ENCODE measurements around the gene CDK11A.
A peak's percentile ranks its signal among the peaks of the same experiment; 100 is the strongest.
"Not testable (repeated sequence)": the region's sequence is repeated elsewhere in the genome, so short reads cannot be mapped to it uniquely, and the experiment has no call there.

CDK11A gene

DNA sequence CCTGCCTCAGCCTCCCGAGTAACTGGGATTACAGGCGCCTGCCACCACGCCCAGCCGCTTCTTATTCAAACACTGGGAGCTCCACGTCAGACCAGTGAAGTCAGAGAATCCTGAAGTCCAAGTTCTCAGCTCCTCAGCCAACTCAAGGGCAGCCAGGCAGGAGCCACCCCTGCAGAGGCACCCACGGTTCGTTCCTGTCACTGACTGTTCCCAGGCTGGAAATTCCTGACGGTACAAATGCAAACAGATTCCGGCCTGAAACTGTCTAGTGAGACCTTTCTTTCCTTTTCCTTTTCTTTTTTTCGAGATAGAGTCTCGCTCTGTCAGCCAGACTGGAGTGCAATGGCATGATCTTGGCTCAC is 43.3 kb downstream of the CDK11A start:
- no peak for DNase-seq

DNA sequence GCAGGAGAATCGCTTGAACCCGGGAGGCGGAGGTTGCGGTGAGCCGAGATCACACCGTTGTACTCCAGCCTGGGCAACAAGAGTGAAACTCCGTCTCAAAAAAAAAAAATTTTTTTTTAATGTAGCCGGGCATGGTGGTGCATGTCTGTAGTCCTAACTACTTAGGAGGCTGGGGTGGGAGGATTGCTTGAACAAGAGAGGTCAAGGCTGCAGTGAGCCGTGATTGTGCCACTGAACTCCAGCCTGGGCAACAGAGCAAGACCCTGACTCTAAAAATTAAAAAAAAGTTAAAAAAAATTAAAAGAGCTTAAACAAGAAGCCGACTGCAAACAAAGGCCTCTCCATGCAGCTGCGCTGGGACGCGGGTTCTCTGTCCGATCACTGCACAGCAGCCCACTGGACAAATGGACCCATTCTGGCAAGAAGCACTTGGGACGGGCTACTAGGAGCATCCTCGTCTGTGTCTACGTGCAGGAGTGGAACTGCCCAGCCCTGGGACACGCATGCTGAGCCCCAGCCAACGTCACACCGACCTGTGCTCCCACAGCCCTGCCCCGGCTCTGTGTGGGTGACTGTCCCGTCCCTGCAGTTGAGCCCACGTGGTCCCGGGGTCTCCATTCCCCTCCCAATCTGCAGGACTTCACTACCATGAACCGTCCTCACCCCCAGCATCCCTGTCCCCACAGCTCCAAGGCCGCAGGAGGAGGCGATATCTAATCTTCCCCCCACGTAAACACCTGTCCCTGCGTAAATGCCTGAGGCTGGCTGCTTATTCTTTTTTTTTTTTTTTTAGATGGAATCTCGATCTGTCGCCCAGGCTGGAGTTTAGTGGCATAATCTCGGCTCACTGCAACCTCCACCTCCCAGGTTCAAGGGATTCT is 43.9 kb downstream of the CDK11A start:
- DNase-seq, result no peak

GRCh38 chr1:1678581-1679380 is 45.4 kb downstream of the CDK11A start:
- DNase-seq, result no peak

- DNase-seq, result no peak
Observed at GRCh38 chr1:1677718-1678580, 46.2 kb downstream of the CDK11A start.

DNA sequence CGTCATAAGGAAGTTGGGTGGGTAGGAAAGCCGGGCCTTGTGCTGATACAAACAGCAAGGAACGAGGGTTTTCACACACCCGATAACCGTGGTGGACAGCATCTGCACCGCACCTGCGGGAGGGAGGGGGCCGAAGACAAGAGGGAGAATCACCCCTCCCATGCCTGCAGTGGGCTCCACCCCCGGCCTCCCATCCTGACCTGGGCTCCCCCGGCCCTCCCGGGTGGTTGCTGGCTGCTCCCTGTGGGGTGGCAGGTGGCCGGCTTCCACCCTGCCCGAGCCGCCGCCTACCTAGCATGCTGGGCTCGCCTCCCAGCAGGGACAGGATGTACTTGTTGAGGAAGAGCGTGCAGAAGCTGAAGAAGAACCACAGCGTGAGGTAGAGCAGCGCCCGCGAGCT is 48.1 kb downstream of the CDK11A start:
- not testable (repeated sequence) for DNase-seq

- DNase-seq, result not testable (repeated sequence)
Observed at GRCh38 chr1:1675218-1675617, 48.9 kb downstream of the CDK11A start.

GRCh38 chr1:1674806-1675205 is 49.4 kb downstream of the CDK11A start:
- not testable (repeated sequence) for DNase-seq

GRCh38 chr1:1672181-1672965 is 51.8 kb downstream of the CDK11A start:
- DNase-seq, result no peak

DNA sequence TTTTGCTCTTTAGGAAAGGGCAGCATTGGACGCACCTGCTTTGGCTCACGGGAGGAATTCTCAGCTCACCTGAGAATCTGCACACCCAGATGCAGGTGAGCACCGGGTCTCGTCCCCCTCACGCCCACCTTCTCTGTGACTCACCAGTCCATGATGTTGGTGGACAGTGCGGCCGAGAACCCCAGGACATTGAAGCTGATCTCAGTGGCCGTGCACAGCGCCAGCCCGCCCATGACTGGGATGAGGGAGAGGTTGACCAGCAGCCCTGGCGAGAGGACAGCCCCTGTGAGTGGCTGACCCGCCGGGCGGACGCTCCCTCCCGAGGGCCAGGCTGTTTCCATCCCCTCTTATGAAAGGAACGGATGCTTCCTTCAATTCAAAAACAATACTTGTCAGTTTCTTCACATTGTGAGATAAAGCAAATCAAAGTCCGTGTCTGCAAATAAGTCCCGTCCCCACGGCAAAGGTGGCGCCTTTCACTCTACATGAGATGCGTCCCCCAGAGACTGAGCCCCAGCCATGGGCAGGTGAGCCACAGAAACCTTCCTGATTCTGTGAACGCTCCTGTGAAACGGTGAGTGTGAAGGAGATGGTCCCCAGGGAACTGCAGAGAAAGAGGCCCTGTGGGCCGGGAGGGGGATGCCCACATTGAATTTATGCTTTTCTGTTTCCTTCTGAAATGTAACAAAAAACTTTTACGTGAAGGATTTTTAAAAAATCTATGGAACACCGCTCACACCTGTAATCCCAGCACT is 52.6 kb downstream of the CDK11A start:
- DNase-seq, result no peak

DNA sequence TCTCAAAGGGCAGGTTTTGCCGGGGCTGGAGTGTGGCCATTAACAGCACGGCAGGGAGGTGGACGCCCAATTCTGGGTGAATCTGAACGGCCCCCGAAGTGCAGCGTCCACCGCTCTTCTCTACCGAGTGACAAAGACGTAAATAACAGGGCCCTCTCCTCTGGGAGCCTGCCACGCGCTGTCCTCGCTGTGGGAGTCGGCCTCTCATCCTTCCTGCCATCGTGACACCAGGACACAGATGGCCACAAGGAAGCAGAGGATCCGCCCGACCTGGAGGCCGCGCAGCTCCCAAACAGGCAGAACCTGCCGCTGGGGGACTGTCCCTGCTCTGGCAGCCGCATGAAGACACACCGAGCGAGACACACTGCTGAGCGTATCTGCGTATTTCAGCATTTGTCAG is 53.3 kb downstream of the CDK11A start:
- DNase-seq, result no peak

GRCh38 chr1:1669468-1670440 is 54.4 kb downstream of the CDK11A start:
- no peak for DNase-seq

GRCh38 chr1:1666526-1666925 is 57.6 kb downstream of the CDK11A start:
- DNase-seq, result no peak

DNA sequence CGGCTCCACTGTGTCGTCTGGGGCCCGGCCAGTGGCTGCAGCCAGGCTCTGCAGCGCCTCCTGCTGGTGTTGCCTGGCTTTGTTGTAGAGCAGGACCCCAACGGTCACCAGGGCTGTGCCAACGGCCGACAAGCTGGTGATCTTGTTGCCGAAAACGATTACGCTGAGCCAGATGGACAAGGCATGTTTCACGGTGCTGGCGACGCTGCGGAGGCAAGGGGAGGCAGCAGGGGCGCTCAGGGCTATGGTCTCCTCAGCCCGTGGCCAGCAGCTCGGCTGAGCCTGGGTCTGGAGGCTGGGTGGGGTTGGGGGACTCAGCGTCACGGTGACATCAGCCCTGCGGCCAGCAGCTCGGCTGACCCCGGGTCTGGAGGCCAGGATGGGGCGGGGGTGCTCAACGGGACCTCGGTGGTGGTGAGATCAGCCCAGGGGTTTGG is 58.3 kb downstream of the CDK11A start:
- peak; percentile 11 for DNase-seq

- DNase-seq, result no peak
Observed at GRCh38 chr1:1664941-1665814, 59.0 kb downstream of the CDK11A start.

DNA sequence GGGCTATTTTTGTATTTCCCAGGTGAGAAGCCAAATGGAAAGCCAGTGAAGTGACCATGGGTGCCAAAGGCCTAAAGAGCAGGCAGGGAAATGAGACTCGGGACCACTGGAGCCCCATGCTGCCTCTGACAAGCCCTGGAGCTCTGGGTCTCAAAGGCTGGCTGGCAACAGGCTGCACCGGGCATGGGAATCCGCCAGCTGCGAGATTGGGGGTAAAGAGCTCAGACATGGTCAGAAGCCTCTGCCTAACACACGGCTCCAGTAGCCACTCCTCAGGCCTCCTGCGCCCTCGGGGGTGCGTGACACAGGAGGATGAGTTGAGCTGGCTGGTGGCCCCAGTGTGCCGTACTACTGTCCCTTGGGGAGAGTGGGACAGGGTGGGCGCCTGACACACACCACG is 59.8 kb downstream of the CDK11A start:
- not testable (repeated sequence) for DNase-seq

GRCh38 chr1:1662830-1663560 is 61.2 kb downstream of the CDK11A start:
- DNase-seq, result not testable (repeated sequence)

DNA sequence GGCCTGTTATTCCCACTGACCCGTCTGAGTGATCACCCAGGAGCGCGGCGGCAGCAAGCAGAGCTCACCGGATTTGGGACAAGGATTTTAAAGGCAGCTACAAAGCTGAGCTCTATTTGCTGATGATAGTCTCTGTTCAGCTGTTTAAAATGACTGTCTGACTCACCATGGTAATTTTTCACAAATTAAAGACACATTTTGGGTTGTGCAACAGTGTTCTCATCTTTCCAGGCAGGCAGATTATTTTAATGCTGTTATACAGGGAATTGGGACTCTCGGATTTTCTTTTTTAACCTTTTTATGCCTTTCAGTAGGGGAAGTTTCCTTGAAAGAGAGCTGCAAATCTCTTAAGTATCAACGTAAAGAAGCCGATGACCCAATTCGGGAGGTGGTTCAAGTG is 61.8 kb downstream of the CDK11A start:
- not testable (repeated sequence) for DNase-seq
